ENCODE results near the gene TAB3. TPM values are rescaled to one million over a fixed set of nuclear protein-coding genes. Genes with fewer than 3 reads are reported as not detected.
"Not testable (repeated sequence)": the region's sequence is repeated elsewhere in the genome, so short reads cannot be mapped to it uniquely, and the experiment has no call there.

The TAB3 gene
- total and polyA plus RNA-seq, 4 experiments from 2014 or later, result 4.8 to 23.8 (median 13.9) TPM

- no peak overlapping the region for H3K4me3 ChIP-seq (ENCODE audit: low read length in 2 of 2)
- Mint-ChIP-seq H3K27ac (no peak overlapping the region), H3K9me3 (peaks cover 0 to 2% (median 0%) of the 10 kb centered on the region in 8 donors), H3K4me3 (no peak overlapping the region), H3K27me3 (no peaks in the 10 kb centered on the region), H3K36me3 (no peaks in the 10 kb centered on the region), H3K4me1 (no peaks in the 10 kb centered on the region)
- no peak for DNase-seq
- POLR2A ChIA-PET (ENCODE audit: partially characterized antibody), result no interaction called here
- H3K9me3 ChIP-seq (ENCODE audit: control insufficient read depth in 1 of 2, low read length in 2 of 2), result no peaks in the 10 kb centered on the region
- H3K27me3 ChIP-seq (ENCODE audit: insufficient read depth, low read length), result no peaks in the 10 kb centered on the region
- intact Hi-C loops (cut with micrococcal nuclease), result no loop called here
- H3K27ac ChIP-seq (ENCODE audit: low read depth, low read length), result no peak overlapping the region
- no peaks in the 10 kb centered on the region for H3K4me1 ChIP-seq (ENCODE audit: insufficient read depth, low read length)
- H3K36me3 ChIP-seq (ENCODE audit: insufficient read depth, low read length), result no peaks in the 10 kb centered on the region
- CTCF ChIA-PET (ENCODE audit: partially characterized antibody), result no interaction called here
Measured at GRCh38 chrX:30806187-30806728, 82.8 kb downstream of the TAB3 start.

DNA sequence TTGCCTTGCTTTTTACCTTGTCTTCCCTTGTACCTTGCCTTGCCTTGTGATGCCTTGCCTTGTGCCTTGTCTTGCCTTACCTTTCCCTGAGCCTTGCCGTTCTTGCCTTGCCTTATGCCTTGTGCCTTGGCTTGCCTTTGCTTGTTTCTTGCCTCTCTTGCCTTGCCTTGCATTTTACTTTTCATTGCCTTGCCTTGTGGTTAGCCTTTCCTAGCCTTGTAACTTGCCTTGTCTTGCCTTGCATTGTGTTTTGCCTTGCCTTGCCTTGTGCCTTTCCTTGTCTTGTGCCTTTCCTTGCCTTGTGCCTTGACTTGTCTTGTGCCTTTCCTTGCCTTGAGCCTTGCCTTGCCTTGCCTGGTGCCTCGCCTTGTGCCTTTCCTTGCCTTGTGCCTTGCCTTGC is 84.6 kb downstream of the TAB3 start:
- Histone ChIP-seq H3K27me3 (ENCODE audit: insufficient read depth, low read length) (no peaks in the 10 kb centered on the region), H3K4me3 (ENCODE audit: low read length in 2 of 2) (no peak overlapping the region), H3K4me1 (ENCODE audit: insufficient read depth, low read length) (no peaks in the 10 kb centered on the region), H3K36me3 (ENCODE audit: insufficient read depth, low read length) (no peaks in the 10 kb centered on the region), H3K9me3 (ENCODE audit: control insufficient read depth in 1 of 2, low read length in 2 of 2) (no peaks in the 10 kb centered on the region), H3K27ac (ENCODE audit: low read depth, low read length) (no peak overlapping the region)
- DNase-seq, result no peak
- Mint-ChIP-seq H3K9me3 (peaks cover 0 to 2% (median 0%) of the 10 kb centered on the region in 8 donors), H3K36me3 (no peaks in the 10 kb centered on the region), H3K4me1 (no peaks in the 10 kb centered on the region), H3K27ac (no peak overlapping the region), H3K4me3 (no peak overlapping the region), H3K27me3 (no peaks in the 10 kb centered on the region)
- ChIA-PET CTCF (ENCODE audit: partially characterized antibody) (no interaction called here), POLR2A (ENCODE audit: partially characterized antibody) (no interaction called here)
- intact Hi-C loops (cut with micrococcal nuclease), result no loop called here

DNA sequence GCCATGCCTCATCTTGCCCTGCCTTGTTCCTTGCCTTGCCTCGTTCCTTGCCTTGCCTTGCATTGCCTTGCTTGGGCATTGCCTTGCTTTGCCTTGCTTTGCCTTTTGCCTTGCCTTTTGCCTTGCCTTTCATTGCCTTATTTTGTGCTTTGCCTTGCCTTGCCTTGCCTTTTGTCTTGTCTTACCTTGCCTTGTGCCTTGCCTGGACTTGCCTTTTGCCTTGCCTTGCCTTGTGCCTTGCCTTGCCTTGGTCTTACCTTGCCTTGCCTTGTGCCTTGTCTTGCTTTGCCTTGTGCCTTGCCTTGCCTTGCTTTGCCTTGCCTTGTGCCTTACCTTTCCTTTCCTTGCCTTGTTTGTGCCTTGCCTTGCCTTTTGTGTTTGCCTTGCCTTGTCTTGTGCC is 88.2 kb downstream of the TAB3 start:
- no peak overlapping the region for H3K4me3 Mint-ChIP-seq
- ChIA-PET POLR2A (ENCODE audit: partially characterized antibody) (no interaction called here), CTCF (ENCODE audit: partially characterized antibody) (no interaction called here)
- H3K27ac ChIP-seq (ENCODE audit: low read depth, low read length), result no peak overlapping the region
- H3K9me3 ChIP-seq (ENCODE audit: control insufficient read depth in 1 of 2, low read length in 2 of 2), result no peaks in the 10 kb centered on the region
- no peak overlapping the region for H3K27ac Mint-ChIP-seq
- no peaks in the 10 kb centered on the region for H3K9me3 Mint-ChIP-seq
- H3K4me1 ChIP-seq (ENCODE audit: insufficient read depth, low read length), result no peaks in the 10 kb centered on the region
- no peaks in the 10 kb centered on the region for H3K36me3 ChIP-seq (ENCODE audit: insufficient read depth, low read length)
- no peak for DNase-seq
- H3K4me3 ChIP-seq (ENCODE audit: low read length in 2 of 2), result no peak overlapping the region
- intact Hi-C loops (cut with micrococcal nuclease), result no loop called here
- H3K27me3 ChIP-seq (ENCODE audit: insufficient read depth, low read length), result no peaks in the 10 kb centered on the region
- no peaks in the 10 kb centered on the region for H3K27me3 Mint-ChIP-seq
- H3K4me1 Mint-ChIP-seq, result no peaks in the 10 kb centered on the region
- no peaks in the 10 kb centered on the region for H3K36me3 Mint-ChIP-seq

- Mint-ChIP-seq H3K9me3 (peaks cover 0 to 2% (median 0%) of the 10 kb centered on the region in 8 donors), H3K27me3 (no peaks in the 10 kb centered on the region), H3K4me3 (no peak overlapping the region), H3K4me1 (no peaks in the 10 kb centered on the region), H3K36me3 (no peaks in the 10 kb centered on the region), H3K27ac (no peak overlapping the region)
- Histone ChIP-seq H3K27me3 (ENCODE audit: insufficient read depth, low read length) (no peaks in the 10 kb centered on the region), H3K9me3 (ENCODE audit: control insufficient read depth in 1 of 2, low read length in 2 of 2) (no peaks in the 10 kb centered on the region), H3K4me1 (ENCODE audit: insufficient read depth, low read length) (no peaks in the 10 kb centered on the region), H3K27ac (ENCODE audit: low read depth, low read length) (no peak overlapping the region), H3K4me3 (ENCODE audit: low read length in 2 of 2) (no peak overlapping the region), H3K36me3 (ENCODE audit: insufficient read depth, low read length) (no peaks in the 10 kb centered on the region)
- DNase-seq, result no peak
- POLR2A ChIA-PET (ENCODE audit: partially characterized antibody), result no interaction called here
- intact Hi-C loops (cut with micrococcal nuclease), result no loop called here
- CTCF ChIA-PET (ENCODE audit: partially characterized antibody), result no interaction called here
Measured at GRCh38 chrX:30799327-30799726, 89.7 kb downstream of the TAB3 start.

DNA sequence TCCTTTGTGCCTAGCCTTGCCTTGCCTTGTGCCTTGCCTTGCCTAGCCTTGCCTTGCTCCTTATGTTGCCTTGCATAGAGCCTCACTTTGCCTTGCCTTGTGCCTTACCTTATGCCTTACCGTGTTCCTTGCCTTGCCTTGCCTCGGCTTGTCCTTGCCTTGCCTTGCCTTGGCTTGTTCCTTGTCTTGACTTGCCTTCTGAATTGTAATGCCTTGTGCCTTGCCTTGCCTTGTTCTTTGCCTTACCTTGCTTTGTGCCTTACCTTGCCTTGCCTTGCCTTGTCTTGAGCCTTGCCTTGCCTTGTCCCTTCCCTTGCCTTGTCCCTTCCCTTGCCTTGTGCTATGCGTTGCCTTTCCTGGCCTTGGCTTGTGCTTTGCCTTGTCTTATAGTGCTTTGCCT is 90.2 kb downstream of the TAB3 start:
- no peak overlapping the region for H3K27ac Mint-ChIP-seq
- no peaks in the 10 kb centered on the region for H3K9me3 ChIP-seq (ENCODE audit: control insufficient read depth in 1 of 2, low read length in 2 of 2)
- intact Hi-C loops (cut with micrococcal nuclease), result no loop called here
- no peak for DNase-seq
- POLR2A ChIA-PET (ENCODE audit: partially characterized antibody), result no interaction called here
- no peaks in the 10 kb centered on the region for H3K4me1 Mint-ChIP-seq
- no peaks in the 10 kb centered on the region for H3K27me3 Mint-ChIP-seq
- H3K9me3 Mint-ChIP-seq, result peaks cover 0 to 2% (median 0%) of the 10 kb centered on the region in 8 donors
- H3K4me1 ChIP-seq (ENCODE audit: insufficient read depth, low read length), result no peaks in the 10 kb centered on the region
- H3K36me3 Mint-ChIP-seq, result no peaks in the 10 kb centered on the region
- H3K4me3 Mint-ChIP-seq, result no peak overlapping the region
- no peak overlapping the region for H3K27ac ChIP-seq (ENCODE audit: low read depth, low read length)
- no peaks in the 10 kb centered on the region for H3K36me3 ChIP-seq (ENCODE audit: insufficient read depth, low read length)
- H3K27me3 ChIP-seq (ENCODE audit: insufficient read depth, low read length), result no peaks in the 10 kb centered on the region
- no peak overlapping the region for H3K4me3 ChIP-seq (ENCODE audit: low read length in 2 of 2)
- CTCF ChIA-PET (ENCODE audit: partially characterized antibody), result no interaction called here

DNA sequence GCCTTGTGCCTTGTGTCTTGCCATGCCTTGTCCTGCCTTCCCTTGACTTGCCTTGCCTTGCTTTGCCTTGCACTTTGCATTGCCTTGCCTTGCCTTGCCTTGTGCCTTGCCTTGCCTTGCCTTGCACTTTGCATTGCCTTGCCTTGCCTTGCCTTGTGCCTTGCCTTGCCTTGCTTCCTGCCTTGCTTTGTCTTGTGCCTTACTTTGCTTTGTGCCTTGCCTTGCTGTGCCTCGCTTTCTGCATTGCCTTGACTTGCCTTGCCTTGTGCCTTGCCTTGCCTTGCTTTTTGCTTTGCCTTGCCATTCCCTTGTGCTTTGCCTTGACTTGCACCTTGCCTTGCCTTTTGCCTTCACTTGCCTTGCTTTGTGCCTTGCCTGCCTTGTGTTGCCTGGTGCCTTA is 91.8 kb downstream of the TAB3 start:
- DNase-seq; H3K36me3 Mint-ChIP-seq; POLR2A ChIA-PET (ENCODE audit: partially characterized antibody); H3K27me3 ChIP-seq (ENCODE audit: insufficient read depth, low read length); intact Hi-C loops (cut with micrococcal nuclease); CTCF ChIA-PET (ENCODE audit: partially characterized antibody); H3K27ac Mint-ChIP-seq; H3K36me3 ChIP-seq (ENCODE audit: insufficient read depth, low read length); H3K9me3 ChIP-seq (ENCODE audit: control insufficient read depth in 1 of 2, low read length in 2 of 2); H3K4me3 ChIP-seq (ENCODE audit: low read length in 2 of 2); H3K27ac ChIP-seq (ENCODE audit: low read depth, low read length); H3K9me3 Mint-ChIP-seq; H3K4me3 Mint-ChIP-seq; H3K4me1 Mint-ChIP-seq; H3K27me3 Mint-ChIP-seq; H3K4me1 ChIP-seq (ENCODE audit: insufficient read depth, low read length): not testable (repeated sequence)

DNA sequence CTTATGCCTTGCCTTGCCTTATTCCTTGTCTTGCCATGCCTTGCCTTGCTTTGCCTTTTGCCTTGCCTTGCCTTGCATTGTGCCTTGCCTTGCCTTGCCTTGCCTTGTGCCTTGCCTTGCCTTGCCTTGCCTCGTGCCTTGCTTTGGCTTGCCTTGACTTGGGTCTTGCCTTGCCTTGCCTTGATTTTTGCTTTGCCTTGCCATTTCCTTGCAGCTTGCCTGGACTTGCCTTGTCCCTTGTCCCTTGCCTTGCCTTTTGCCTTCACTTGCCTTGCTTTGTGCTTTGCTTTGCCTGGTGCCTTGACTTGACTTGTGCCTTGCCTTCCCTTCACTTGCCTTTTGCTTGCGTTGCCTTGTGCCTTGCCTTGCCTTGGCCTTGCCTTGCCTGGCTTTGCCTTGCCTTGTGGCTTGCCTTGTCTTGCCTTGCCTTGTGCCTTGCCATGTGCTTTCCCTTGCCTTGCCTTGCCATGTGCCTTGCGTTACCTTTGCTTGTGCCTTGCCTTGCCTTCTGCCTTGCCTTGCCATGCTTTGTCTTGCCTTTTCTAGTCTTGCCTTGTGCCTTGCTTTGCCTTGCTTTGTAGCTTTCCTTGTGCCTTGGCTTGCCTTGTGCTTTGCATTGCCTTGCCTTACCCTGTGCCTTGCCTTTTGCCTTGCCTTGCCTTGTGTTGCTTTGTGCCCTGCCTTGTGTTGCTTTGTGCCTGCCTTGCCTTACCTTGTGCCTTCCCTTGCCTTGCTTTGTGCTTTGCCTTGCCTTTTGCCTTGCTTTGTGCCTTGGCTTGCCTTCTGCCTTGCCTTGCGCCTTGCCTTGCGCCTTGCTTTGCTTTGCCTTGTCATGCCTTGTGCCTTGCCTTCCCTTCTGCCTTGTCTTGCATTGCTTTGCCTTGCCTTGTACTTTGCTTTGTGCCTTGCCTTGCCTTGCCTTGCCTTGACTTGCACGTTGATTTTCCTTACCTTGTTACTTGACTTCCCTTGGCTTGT is 92.8 kb downstream of the TAB3 start:
- ChIA-PET POLR2A (ENCODE audit: partially characterized antibody) (no interaction called here), CTCF (ENCODE audit: partially characterized antibody) (no interaction called here)
- intact Hi-C loops (cut with micrococcal nuclease), result no loop called here
- Histone ChIP-seq H3K36me3 (ENCODE audit: insufficient read depth, low read length) (no peaks in the 10 kb centered on the region), H3K4me1 (ENCODE audit: insufficient read depth, low read length) (no peaks in the 10 kb centered on the region), H3K4me3 (ENCODE audit: low read length in 2 of 2) (no peak overlapping the region), H3K27me3 (ENCODE audit: insufficient read depth, low read length) (no peaks in the 10 kb centered on the region), H3K27ac (ENCODE audit: low read depth, low read length) (no peak overlapping the region), H3K9me3 (ENCODE audit: control insufficient read depth in 1 of 2, low read length in 2 of 2) (no peaks in the 10 kb centered on the region)
- Mint-ChIP-seq H3K9me3 (peaks cover 0 to 3% (median 0%) of the 10 kb centered on the region in 8 donors), H3K27me3 (no peaks in the 10 kb centered on the region), H3K4me1 (no peaks in the 10 kb centered on the region), H3K4me3 (no peak overlapping the region), H3K36me3 (no peaks in the 10 kb centered on the region), H3K27ac (no peak overlapping the region)
- DNase-seq, result no peak
